Measurements from ENCODE around the gene KDM7A. TPM values are rescaled to one million over a fixed set of nuclear protein-coding genes. Genes with fewer than 3 reads are reported as not detected.

KDM7A gene
- total RNA-seq, 1 donor from 2014 or later: 4.9 TPM

- H3K9me3 Mint-ChIP-seq: no peaks in the 10 kb centered on the region
- TF ChIP-seq CTCF (conservative IDR thresholded peaks at IDR 0.05): no peak
- no peaks in the 10 kb centered on the region for H3K27me3 Mint-ChIP-seq (ENCODE audit: low read depth)
- H3K27ac Mint-ChIP-seq (ENCODE audit: unreplicated experiment): no peak overlapping the region
- H3K36me3 Mint-ChIP-seq (ENCODE audit: low read depth): no peaks in the 10 kb centered on the region
- peaks cover 3% of the 10 kb centered on the region for H3K4me1 Mint-ChIP-seq
- DNase-seq (ENCODE audit: low read depth, low spot score): no peak
- no peak overlapping the region for H3K4me3 Mint-ChIP-seq
Observed at GRCh38 chr7:140153666-140154161, 23.1 kb downstream of the KDM7A start.

GRCh38 chr7:140146574-140146973 is 30.2 kb downstream of the KDM7A start:
- peaks cover 15% of the 10 kb centered on the region for H3K4me1 Mint-ChIP-seq
- TF ChIP-seq CTCF (conservative IDR thresholded peaks at IDR 0.05): no peak

DNA sequence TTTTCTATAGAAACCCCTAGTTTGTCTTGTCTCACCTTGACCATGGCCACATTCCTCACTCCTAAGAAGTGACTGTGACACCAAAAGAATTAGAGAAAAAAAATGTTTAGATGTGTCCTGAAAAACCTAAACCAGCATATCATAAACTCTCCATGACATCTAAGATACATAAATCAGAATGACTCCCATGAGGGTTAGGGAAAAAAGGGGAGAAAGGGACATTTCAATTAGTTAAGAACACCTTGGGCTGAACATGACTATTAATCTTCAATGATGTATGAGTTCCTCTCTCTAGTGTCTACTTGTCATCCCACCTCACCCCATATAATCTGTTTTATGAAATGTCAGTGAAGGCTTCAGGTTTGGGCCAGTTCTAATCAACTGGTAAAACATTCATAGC is 31.1 kb downstream of the KDM7A start:
- DNase-seq (ENCODE audit: low read depth, low spot score): no peak
- Mint-ChIP-seq H3K4me3 (no peak overlapping the region), H3K27me3 (ENCODE audit: low read depth) (no peaks in the 10 kb centered on the region), H3K9me3 (peaks cover 8% of the 10 kb centered on the region), H3K27ac (ENCODE audit: unreplicated experiment) (no peak overlapping the region), H3K4me1 (peaks cover 15% of the 10 kb centered on the region), H3K36me3 (ENCODE audit: low read depth) (peaks cover 9% of the 10 kb centered on the region)
- no peak for TF ChIP-seq CTCF (conservative IDR thresholded peaks at IDR 0.05)

More at GRCh38 chr7:140146574-140146973, 30.2 kb downstream of the KDM7A start:
- Mint-ChIP-seq H3K36me3 (ENCODE audit: low read depth) (peaks cover 9% of the 10 kb centered on the region), H3K27me3 (ENCODE audit: low read depth) (no peaks in the 10 kb centered on the region), H3K9me3 (peaks cover 8% of the 10 kb centered on the region), H3K27ac (ENCODE audit: unreplicated experiment) (peak overlapping the region; percentile 45), H3K4me3 (no peak overlapping the region)
- DNase-seq (ENCODE audit: low read depth, low spot score): no peak

GRCh38 chr7:140144821-140145220 is 32.0 kb downstream of the KDM7A start:
- DNase-seq (ENCODE audit: low read depth, low spot score): no peak
- H3K4me3 Mint-ChIP-seq: no peak overlapping the region
- H3K9me3 Mint-ChIP-seq: peaks cover 8% of the 10 kb centered on the region
- H3K4me1 Mint-ChIP-seq: peaks cover 15% of the 10 kb centered on the region
- TF ChIP-seq CTCF (conservative IDR thresholded peaks at IDR 0.05): no peak
- no peak overlapping the region for H3K27ac Mint-ChIP-seq (ENCODE audit: unreplicated experiment)
- H3K36me3 Mint-ChIP-seq (ENCODE audit: low read depth): peaks cover 9% of the 10 kb centered on the region
- H3K27me3 Mint-ChIP-seq (ENCODE audit: low read depth): no peaks in the 10 kb centered on the region

GRCh38 chr7:140143997-140144396 is 32.8 kb downstream of the KDM7A start:
- H3K9me3 Mint-ChIP-seq: peaks cover 8% of the 10 kb centered on the region
- H3K4me3 Mint-ChIP-seq: no peak overlapping the region
- H3K4me1 Mint-ChIP-seq: peaks cover 15% of the 10 kb centered on the region
- no peak for DNase-seq (ENCODE audit: low read depth, low spot score)
- H3K36me3 Mint-ChIP-seq (ENCODE audit: low read depth): peaks cover 9% of the 10 kb centered on the region
- no peak overlapping the region for H3K27ac Mint-ChIP-seq (ENCODE audit: unreplicated experiment)
- no peaks in the 10 kb centered on the region for H3K27me3 Mint-ChIP-seq (ENCODE audit: low read depth)
- TF ChIP-seq CTCF (conservative IDR thresholded peaks at IDR 0.05): no peak
